NB4 (cell line): ENCODE measurements around the gene ADRB1.

Experiments used
- CTCF ChIP-seq: IDR thresholded peaks from one replicate; pipeline ENCODE4 v1.5.1; 2012; ENCODE audit warnings: low read depth, low read length
- TF ChIP-seq, protein P1 (sequence below): IDR thresholded peaks from 2 replicates; pipeline ENCODE4 v1.6.1; 2011; ENCODE audit warnings: low read depth, low read length

GRCh38 chr10:114034923-114035645 is 8.6 kb upstream of the ADRB1 start:
- TF ChIP-seq CTCF: no peak
- TF ChIP-seq, protein P1, sequence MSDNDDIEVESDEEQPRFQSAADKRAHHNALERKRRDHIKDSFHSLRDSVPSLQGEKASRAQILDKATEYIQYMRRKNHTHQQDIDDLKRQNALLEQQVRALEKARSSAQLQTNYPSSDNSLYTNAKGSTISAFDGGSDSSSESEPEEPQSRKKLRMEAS: no peak
